ENCODE measurements around the gene FNTB.

- TF ChIP-seq PHF8 (IDR thresholded peaks at IDR 0.05; ENCODE audit: borderline replicate concordance, low read length) (no peak), CREB1 (IDR thresholded peaks at IDR 0.05) (no peak), CREB1 (CRISPR knock-in tag; IDR thresholded peaks at IDR 0.05) (no peak), PTRF (tag; IDR thresholded peaks at IDR 0.05) (no peak), FOXK1 (CRISPR knock-in tag; IDR thresholded peaks at IDR 0.05; ENCODE audit: borderline replicate concordance) (no peak), GABPA (tag; conservative IDR thresholded peaks at IDR 0.05; ENCODE audit: low read depth) (no peak), RBM34 (IDR thresholded peaks at IDR 0.05; ENCODE audit: borderline replicate concordance, insufficient read depth, low read length) (no peak), EP300 (IDR thresholded peaks at IDR 0.05; ENCODE audit: low read length) (no peak), CBX8 (IDR thresholded peaks at IDR 0.05; ENCODE audit: borderline replicate concordance, extremely low read depth, low read depth, low read length, poor library complexity, severe bottlenecking) (no peak), TAF1 (IDR thresholded peaks at IDR 0.05; ENCODE audit: control insufficient read depth, extremely low read depth, insufficient read depth, low read length, severe bottlenecking) (no peak), ADNP (tag; IDR thresholded peaks at IDR 0.05) (no peak), GABPB1 (CRISPR knock-in tag; IDR thresholded peaks at IDR 0.05) (no peak), ASH1L (IDR thresholded peaks at IDR 0.05; ENCODE audit: borderline replicate concordance, low read depth, partially characterized antibody) (no peak)
- TF ChIP-seq, protein P1, sequence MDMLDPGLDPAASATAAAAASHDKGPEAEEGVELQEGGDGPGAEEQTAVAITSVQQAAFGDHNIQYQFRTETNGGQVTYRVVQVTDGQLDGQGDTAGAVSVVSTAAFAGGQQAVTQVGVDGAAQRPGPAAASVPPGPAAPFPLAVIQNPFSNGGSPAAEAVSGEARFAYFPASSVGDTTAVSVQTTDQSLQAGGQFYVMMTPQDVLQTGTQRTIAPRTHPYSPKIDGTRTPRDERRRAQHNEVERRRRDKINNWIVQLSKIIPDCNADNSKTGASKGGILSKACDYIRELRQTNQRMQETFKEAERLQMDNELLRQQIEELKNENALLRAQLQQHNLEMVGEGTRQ (CRISPR knock-in tag; IDR thresholded peaks at IDR 0.05), result no peak
- TF ChIP-seq, protein P2, sequence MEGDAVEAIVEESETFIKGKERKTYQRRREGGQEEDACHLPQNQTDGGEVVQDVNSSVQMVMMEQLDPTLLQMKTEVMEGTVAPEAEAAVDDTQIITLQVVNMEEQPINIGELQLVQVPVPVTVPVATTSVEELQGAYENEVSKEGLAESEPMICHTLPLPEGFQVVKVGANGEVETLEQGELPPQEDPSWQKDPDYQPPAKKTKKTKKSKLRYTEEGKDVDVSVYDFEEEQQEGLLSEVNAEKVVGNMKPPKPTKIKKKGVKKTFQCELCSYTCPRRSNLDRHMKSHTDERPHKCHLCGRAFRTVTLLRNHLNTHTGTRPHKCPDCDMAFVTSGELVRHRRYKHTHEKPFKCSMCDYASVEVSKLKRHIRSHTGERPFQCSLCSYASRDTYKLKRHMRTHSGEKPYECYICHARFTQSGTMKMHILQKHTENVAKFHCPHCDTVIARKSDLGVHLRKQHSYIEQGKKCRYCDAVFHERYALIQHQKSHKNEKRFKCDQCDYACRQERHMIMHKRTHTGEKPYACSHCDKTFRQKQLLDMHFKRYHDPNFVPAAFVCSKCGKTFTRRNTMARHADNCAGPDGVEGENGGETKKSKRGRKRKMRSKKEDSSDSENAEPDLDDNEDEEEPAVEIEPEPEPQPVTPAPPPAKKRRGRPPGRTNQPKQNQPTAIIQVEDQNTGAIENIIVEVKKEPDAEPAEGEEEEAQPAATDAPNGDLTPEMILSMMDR (IDR thresholded peaks at IDR 0.05 in 2 of 3, conservative IDR thresholded peaks at IDR 0.05 in 1 of 3; ENCODE audit: insufficient read depth in 2 of 3, low read depth in 1 of 3, low read length in 3 of 3), result no peak
Measured at GRCh38 chr14:65054471-65055085, 67.9 kb downstream of the FNTB start.

All from K562 (cell line).